Psoas muscle (tissue), 8 donors: ENCODE data around the gene EFEMP2. TPM values are rescaled to one million over a fixed set of nuclear protein-coding genes. Genes with fewer than 3 reads are reported as not detected.

Experiments used
- ATAC-seq, 4 donors: fragments of 200-7000 bp; cut with Tn5 transposase; one replicate each; pipeline ENCODE4 v1.9.1; 2020; ENCODE audit warnings: moderate library complexity in 3 of 4, mild to moderate bottlenecking in 2 of 4
- DNase-seq, 2 donors: peaks; one replicate each; pipeline ENCODE4 v3.0.0-alpha.2; 2020
- H3K27ac ChIP-seq: fragments of 200-600 bp; one replicate; pipeline ENCODE4 v1.8.0; 2022
- H3K27me3 ChIP-seq, 3 donors: fragments of 200-600 bp in 1 of 3; one replicate each; pipeline versions ENCODE4 v1.6.1 to v1.8.0; 2013 to 2022; ENCODE audit warnings: low read length in 2 of 3, mild to moderate bottlenecking in 2 of 3, moderate library complexity in 1 of 3; ENCODE audit not compliant: insufficient read depth in 3 of 3
- H3K36me3 ChIP-seq, 2 donors: fragments of 200-600 bp in 1 of 2; one replicate each; pipeline versions ENCODE4 v1.6.1 to v1.8.0; 2013 to 2022; ENCODE audit warnings: low read depth in 1 of 2, mild to moderate bottlenecking in 1 of 2, moderate library complexity in 1 of 2; ENCODE audit not compliant: insufficient read depth in 1 of 2
- H3K4me1 ChIP-seq: fragments of 200-600 bp; one replicate; pipeline ENCODE4 v1.8.0; 2022
- H3K4me3 ChIP-seq: fragments of 200-600 bp; one replicate; pipeline ENCODE4 v1.8.0; 2022; ENCODE audit warnings: mild to moderate bottlenecking
- H3K9me3 ChIP-seq: fragments of 200-600 bp; one replicate; pipeline ENCODE4 v1.8.0; 2022
- CTCF ChIP-seq: fragments of 200-600 bp; IDR thresholded peaks from one replicate; pipeline ENCODE4 v1.8.0; 2022; ENCODE audit warnings: antibody characterized with exemption
- WGBS, 3 donors: extraction: QIAGEN DNeasy Blood & Tissue Kit; methylation state at CpG; one replicate each; pipeline versions ENCODE4 v1.1.6 to v1.1.7; 2013; 5-methylcytosine and 5-hydroxymethylcytosine counted together
- intact Hi-C, 2 donors: fragments of 100-400 bp; cut with DNase I; formaldehyde crosslinking; loops; one replicate each; pipeline versions ENCODE4 v1.11.0 to v1.14.2; 2022
- polyA plus RNA-seq, 3 donors: library from polyadenylated mRNA; stranded (reverse); fragments of 200-250 nt; gene quantifications; one replicate each; pipeline ENCODE4 v1.2.3, GENCODE V29; 2013
- total RNA-seq, 4 donors: library from RNA; stranded (reverse); fragmentation: NEBNext Ultra II Directional in 2 of 4; extraction: Animal tissue kit (Norgen Biotek cat#: 25700) in 2 of 4; gene quantifications; one replicate each; pipeline versions ENCODE4 v1.2.1 to v1.2.4, GENCODE V29; 2021 to 2023
- donor health status: healthy with polysubstance abuse.
- donor health status: DM: no; HTN: no; CAD: no; lungs with moderate emphysema.
- donor health status: Bipolar disorder and iron deficiency.
- donor health status: healthy.
- donor health status: DM: yes; HTN: yes; CAD: no.
- donor health status: DM: no; HTN: no; CAD: no.
- donor health status: DM: no; HTN: no; CAD: no.
- donor health status: DM: yes; HTN: yes; CAD: no.

EFEMP2 gene
- total and polyA plus RNA-seq, 7 donors = 14.8 to 46.6 (median 20.8) TPM

- 86 to 94% (median 87%) methylated on average over 3 of the region's 3 CpGs for WGBS, 3 donors
- Histone ChIP-seq H3K4me1 (peaks cover 12% of the 10 kb centered on the region), H3K9me3 (no peaks in the 10 kb centered on the region), H3K36me3 (peaks cover 0 to 67% of the 10 kb centered on the region in 2 donors), H3K4me3 (no peak overlapping the region), H3K27ac (no peak overlapping the region), H3K27me3 (no peaks in the 10 kb centered on the region)
- intact Hi-C loops = no loop called here
- no peak for TF ChIP-seq CTCF
- no peak for DNase-seq
- ATAC-seq = no peak
These were observed 3.7 kb downstream of the EFEMP2 start for GRCh38 chr11:65868907-65869306.

GRCh38 chr11:65868076-65868667 lies 4.4 kb downstream of the EFEMP2 start:
- ATAC-seq (peak in 2 of 4 donors; percentile 14 to 27), DNase-seq (peak in 1 of 2 donors; percentile 17)
- peaks cover 0 to 75% of the 10 kb centered on the region in 2 donors for H3K36me3 ChIP-seq
- intact Hi-C loops = no loop called here
- WGBS, 3 donors = 82 to 84% (median 83%) methylated on average over 19 of the region's 19 CpGs
- no peak overlapping the region for H3K4me3 ChIP-seq
- no peaks in the 10 kb centered on the region for H3K27me3 ChIP-seq
- H3K27ac ChIP-seq = no peak overlapping the region
- H3K4me1 ChIP-seq = peaks cover 12% of the 10 kb centered on the region
- no peak for TF ChIP-seq CTCF
- H3K9me3 ChIP-seq = no peaks in the 10 kb centered on the region

GRCh38 chr11:65867284-65868071 lies 5.1 kb downstream of the EFEMP2 start:
- ATAC-seq (peak in 1 of 4 donors; percentile 25), DNase-seq (peak; percentile 25 to 42)
- Histone ChIP-seq H3K4me1 (peaks cover 12% of the 10 kb centered on the region), H3K36me3 (peaks cover 0 to 82% of the 10 kb centered on the region in 2 donors), H3K27me3 (no peaks in the 10 kb centered on the region), H3K4me3 (no peak overlapping the region), H3K27ac (no peak overlapping the region), H3K9me3 (no peaks in the 10 kb centered on the region)
- TF ChIP-seq CTCF = no peak
- 62 to 69% (median 63%) methylated on average over 29 of the region's 29 CpGs for WGBS, 3 donors
- intact Hi-C loops = no loop called here

- DNase-seq = peak; percentile 11 to 46
- ATAC-seq = no peak
- no peak for TF ChIP-seq CTCF
- intact Hi-C loops = no loop called here
- H3K9me3 ChIP-seq = no peaks in the 10 kb centered on the region
- no peaks in the 10 kb centered on the region for H3K27me3 ChIP-seq
- H3K27ac ChIP-seq = no peak overlapping the region
- 80 to 83% (median 82%) methylated on average over 21 of the region's 21 CpGs for WGBS, 3 donors
- H3K4me3 ChIP-seq = no peak overlapping the region
- H3K4me1 ChIP-seq = peaks cover 15% of the 10 kb centered on the region
- H3K36me3 ChIP-seq = peaks cover 0 to 90% of the 10 kb centered on the region in 2 donors
These were observed 5.9 kb downstream of the EFEMP2 start for GRCh38 chr11:65866509-65867283.
